A549 treated with AZD2906 at 1 μM for 4 hours (cell line): Measurements from ENCODE around the gene PPIP5K1. TPM values are rescaled to one million over a fixed set of nuclear protein-coding genes. Genes with fewer than 3 reads are reported as not detected.

Experiments used
- total RNA-seq: library from RNA; stranded (reverse); fragments of 200-300 nt; extraction: Qiagen RNA extraction; gene quantifications from 5 replicates; pipeline ENCODE4 v1.2.3, GENCODE V29; 2022

The PPIP5K1 gene
- 4.2 to 7.1 TPM (median 4.7 TPM) in 5 replicates for total RNA-seq

DNA sequence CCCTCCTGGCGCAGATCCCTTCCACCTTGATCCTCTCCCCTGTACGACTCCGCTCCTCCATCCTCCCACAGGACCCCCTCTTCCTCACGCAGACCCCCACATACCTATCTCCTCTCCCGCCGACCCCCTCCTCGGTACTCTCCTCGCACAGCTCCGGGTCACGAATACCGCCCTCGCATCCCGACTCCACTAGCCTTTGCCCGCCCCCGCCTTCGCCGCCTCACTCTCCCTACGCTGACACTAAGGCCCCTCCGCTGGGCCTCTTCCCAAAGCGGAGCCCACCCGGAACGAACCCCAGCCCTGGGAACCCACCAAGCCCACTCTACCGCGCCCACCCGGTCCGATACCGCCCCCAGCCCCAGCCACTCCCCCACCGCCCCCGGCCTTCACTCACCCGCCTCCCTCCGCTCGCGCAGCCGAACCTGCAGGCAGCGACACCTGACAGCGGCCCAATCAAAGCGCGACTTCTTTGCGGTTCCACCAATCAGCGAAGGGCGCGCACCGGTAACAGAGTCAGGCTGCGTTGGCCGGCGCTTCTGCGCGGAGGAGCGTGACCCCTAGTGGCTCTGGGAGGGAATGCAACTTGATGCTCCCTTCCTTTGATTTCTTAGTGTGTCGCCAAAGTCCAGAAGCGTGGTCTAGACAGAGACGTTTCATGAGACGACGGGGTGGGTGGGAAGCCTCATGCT, at the start of gene PPIP5K1:
PPIP5K1 (minus strand) TSS at position 431 of the 689 bp plus-strand sequence. CDS start 5,704 bp downstream, outside the sequence.

DNA sequence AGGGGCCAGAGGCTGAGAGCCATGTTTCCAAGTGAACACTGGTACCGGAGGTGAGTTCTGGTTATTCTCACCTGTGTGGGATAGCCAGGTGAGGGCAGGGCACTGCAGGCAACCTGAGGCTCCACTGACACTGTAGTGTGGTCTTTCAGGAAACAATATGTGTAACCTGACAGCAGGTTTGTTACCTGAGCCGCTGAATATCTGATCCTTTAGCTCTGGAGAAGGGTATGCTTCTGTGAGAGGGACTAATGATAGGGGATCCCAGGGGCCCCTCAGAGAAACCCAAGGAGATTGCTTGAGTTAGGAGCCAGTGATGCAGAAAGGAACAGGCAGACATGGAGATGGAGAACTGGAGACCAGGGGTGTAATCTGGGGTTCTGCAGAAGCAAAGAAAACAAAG, 28.7 kb upstream of the PPIP5K1 start, which contains the start of gene STRC:
STRC (minus strand) TSS at position 101 of the 400 bp plus-strand sequence; CDS start at position 23, 78 bp downstream.

DNA sequence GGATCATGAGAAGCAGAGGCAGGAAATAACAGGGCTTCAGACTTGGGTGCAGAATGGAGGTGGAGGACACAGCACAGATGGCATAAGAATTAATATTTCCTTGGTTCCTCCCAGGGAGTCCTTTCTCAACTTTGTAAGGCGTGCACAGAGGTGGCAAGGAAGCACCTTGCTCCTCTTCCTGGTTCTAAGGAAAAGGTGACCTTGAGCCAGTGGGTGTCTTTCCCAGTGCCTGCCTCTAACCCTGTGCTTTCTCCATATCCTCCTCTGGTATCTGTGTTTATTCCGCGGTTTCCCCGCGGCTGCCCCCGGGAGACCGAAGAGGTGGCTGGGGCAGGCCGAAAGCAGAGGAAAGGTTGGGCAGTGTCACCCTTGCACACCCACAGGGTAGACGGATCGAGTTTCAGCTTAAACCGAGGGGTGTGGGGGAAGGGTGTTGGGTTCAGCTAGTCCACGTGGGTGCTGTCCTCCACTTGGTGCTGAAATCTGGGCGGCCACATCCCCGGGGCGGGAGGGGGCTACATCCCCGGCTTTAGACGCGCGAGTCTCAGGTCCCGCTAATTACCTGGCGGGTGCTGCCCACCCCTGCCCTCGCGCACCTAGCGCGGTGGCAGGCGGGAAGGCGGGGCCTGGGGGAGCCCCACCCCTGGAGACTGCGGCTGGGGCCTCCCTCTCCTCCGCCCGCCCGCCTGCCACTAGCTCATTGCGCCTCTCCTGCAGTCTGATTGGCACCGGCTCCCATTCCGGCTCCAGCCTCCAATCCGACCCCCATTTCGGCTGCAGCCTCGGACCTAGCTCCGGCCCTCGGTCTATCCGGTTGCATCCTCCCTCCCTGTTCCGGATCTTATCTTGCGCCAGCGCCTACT, 3.6 kb upstream of the PPIP5K1 start, which contains the start of gene CKMT1B:
CKMT1B (plus strand) TSS at position 700 of the 863 bp plus-strand sequence. CDS start 192 bp downstream, outside the sequence.

DNA sequence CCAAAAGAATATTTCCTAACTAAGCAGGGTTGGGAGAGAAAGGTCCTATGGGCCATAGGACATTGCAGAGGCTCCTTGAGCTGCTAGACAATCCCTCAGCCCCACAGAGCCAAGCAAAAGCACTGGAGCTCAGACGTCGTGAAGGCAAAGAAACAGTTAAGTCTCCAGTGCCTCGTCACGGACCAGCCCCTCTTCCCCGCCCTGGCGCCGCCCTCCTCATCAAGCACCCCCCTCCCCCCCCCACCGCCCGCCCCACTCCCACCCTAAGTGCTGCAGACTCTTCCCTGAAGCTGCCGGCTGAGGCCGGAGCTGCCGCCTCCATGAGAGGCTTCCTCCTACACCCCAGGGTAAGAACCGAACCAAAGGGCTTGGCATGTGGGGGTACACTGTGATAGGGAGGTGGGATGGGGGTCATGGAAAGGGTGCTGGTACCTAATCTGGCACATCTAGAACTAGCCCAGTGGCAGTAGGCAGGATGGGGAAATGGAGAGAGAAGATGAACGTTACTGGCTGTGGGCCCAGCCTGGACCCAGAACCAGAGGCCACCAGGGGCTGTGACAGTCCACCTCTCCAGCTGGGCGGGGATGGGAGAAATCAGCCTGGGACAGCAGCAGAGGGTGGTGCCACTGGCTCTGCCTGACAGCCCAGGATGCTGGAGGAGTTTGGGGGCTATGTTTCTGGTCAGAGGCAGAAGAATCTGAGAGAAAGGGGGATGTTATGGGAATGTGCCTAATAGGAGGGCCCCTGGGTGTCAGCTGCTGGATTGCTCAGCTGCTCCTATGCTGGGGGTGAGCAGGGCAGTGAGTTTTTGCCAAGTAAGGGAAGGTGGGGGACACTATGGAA, 72.4 kb downstream of the PPIP5K1 start, which contains the start of gene MAP1A:
MAP1A (plus strand) TSS at position 255 of the 843 bp plus-strand sequence. CDS start 3,866 bp downstream, outside the sequence.

DNA sequence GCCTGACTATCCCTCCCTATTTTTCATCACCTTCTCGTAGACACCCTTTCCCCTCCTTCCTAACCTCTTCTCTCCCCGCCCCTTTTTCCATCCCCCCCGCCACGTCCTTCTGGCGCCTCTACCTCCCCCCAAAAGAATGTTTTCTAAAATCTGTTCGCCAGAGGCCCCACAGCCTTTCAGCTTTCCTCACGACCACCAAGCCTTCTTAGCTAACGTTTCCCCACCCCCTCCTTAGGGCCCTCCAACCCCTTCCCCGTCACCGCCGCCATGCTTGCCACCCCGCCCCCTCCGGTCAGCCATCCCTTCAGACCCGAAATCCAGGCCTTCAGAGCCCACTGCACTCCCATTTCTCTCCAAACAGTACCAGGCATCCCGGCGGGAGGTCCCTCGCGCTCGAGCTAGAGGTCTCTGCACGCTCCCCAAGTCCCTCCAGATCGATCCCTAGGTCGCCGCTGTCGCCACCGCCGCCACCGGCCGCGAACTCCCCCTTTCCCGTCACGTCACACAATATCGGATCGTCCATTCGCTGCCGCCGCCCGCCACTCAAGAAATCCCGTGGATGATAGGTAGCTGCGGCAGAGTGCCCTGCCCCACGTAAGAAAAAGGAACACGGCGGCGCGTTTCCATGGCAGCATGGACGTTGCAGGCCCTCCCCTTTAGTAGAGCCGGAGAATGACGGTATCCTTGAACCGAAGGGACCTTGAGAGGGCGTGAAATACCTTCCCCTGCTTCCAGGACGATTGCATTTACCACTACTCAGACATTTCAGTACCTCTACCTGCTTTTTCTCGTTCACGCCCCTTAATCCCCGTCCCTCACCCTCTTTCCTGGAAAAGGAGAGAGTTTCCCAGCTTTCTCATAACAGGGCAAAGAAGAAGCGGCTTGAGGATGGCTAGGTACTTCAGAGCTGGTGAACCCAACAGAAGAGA, 97.1 kb downstream of the PPIP5K1 start, which contains the start of gene TP53BP1:
TP53BP1 (minus strand) TSS at position 484 of the 929 bp plus-strand sequence; CDS start at position 371, 113 bp downstream.

Other genes with a start within 250 kb of the PPIP5K1 start
- gene ZSCAN29, start 219.2 kb downstream of the PPIP5K1 start, total RNA-seq: 6.9 to 9.7 TPM (median 8.7 TPM) in 5 replicates
- 4.2 to 5.7 TPM (median 5.2 TPM) in 5 replicates for gene TUBGCP4, start 219.1 kb downstream of the PPIP5K1 start, total RNA-seq
- 13.6 to 18.7 TPM (median 17.1 TPM) in 5 replicates for gene TP53BP1, start 97.1 kb downstream of the PPIP5K1 start, total RNA-seq
- 0.45 to 0.63 TPM (median 0.50 TPM) in 5 replicates for gene MAP1A, start 72.6 kb downstream of the PPIP5K1 start, total RNA-seq
- 2.7 to 4.4 TPM (median 3.4 TPM) in 5 replicates for gene CKMT1B, start 3.8 kb upstream of the PPIP5K1 start, total RNA-seq
- gene STRC, start 28.6 kb upstream of the PPIP5K1 start, total RNA-seq: 0.02 to 0.13 TPM (median 0.07 TPM) in 5 replicates
- gene CATSPER2, start 58.6 kb upstream of the PPIP5K1 start, total RNA-seq: 0.24 to 1.2 TPM (median 0.95 TPM) in 5 replicates
- 2.6 to 3.5 TPM (median 3.3 TPM) in 5 replicates for gene CKMT1A, start 103.7 kb upstream of the PPIP5K1 start, total RNA-seq
- gene PDIA3, start 156.2 kb upstream of the PPIP5K1 start, total RNA-seq: 254 to 351 TPM (median 338 TPM) in 5 replicates
- gene ELL3, start 186.8 kb upstream of the PPIP5K1 start, total RNA-seq: 1.2 to 2.1 TPM (median 1.7 TPM) in 5 replicates
- 431 to 707 TPM (median 687 TPM) in 5 replicates for gene SERF2, start 202.1 kb upstream of the PPIP5K1 start, total RNA-seq
- gene SERINC4, start 210.0 kb upstream of the PPIP5K1 start, total RNA-seq: 0.05 to 0.10 TPM (median 0.09 TPM) in 4 of 5 replicates, not detected in the other
- 4.9 to 8.5 TPM (median 5.6 TPM) in 5 replicates for gene HYPK, start 210.4 kb upstream of the PPIP5K1 start, total RNA-seq
- 22.9 to 29.4 TPM (median 24.0 TPM) in 5 replicates for gene MFAP1, start 234.5 kb upstream of the PPIP5K1 start, total RNA-seq
- 11.0 to 15.0 TPM (median 11.4 TPM) in 5 replicates for gene WDR76, start 236.8 kb upstream of the PPIP5K1 start, total RNA-seq